ENCODE results near the gene ZNF536.

- no peak for TF ChIP-seq CTCF (IDR thresholded peaks at IDR 0.05)
- TF ChIP-seq POLR2A (IDR thresholded peaks at IDR 0.05) = no peak
- no peak for TF ChIP-seq EP300 (IDR thresholded peaks at IDR 0.05)
These were observed 31.2 kb downstream of the ZNF536 start for GRCh38 chr19:30403203-30403985.

Data from ovary (tissue), 3 donors.